GM19438 (cell line): ENCODE data around the gene CDK6.

ENCODE experiments used
- ATAC-seq: cut with Tn5 transposase; IDR thresholded peaks from one replicate; pipeline ENCODE4 v1.9.1; 2021; ENCODE audit warnings: low read depth; ENCODE audit not compliant: unreplicated experiment

The CDK6 gene

DNA sequence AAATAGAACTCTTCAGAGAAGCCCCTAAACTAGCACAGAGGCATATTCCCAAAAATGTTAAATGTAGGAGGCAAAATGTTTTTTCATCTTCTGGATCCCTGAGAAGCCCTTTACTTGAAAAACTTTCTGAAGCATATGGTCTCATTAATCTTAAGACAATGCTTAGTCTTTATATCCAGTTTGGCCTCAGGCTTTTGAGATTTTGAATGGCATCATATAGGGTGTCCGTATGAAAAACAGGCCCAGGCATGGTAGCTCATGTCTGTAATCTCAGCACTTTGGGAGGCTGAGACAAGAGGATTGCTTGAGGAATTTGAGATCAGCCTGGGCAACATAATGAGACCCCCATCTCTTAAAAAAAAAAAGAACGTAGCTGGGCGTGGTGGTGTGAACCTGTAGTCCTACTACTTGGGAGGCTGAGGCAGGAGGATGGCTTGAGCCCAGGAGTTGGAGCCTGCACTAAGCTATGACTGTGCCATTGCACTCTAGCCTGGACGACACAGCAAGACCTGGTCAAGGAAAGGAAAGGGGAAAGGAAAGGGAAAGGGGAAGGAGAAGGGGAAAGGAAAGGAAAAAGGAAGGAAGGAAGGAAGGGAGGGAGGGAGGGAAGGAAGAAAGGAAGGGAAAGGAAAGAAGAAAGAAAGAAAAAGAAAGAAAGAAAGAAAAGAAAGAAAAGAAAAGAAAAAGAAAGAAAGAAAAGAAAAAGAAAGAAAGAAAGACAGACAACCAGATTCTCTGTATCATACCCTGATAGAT, 119.4 kb downstream of the CDK6 start:
- no peak for ATAC-seq

- ATAC-seq = no peak
These were observed 120.4 kb downstream of the CDK6 start for GRCh38 chr7:92715963-92716362.

GRCh38 chr7:92714767-92715166, 121.6 kb downstream of the CDK6 start:
- no peak for ATAC-seq

- ATAC-seq = no peak
These were observed 122.1 kb downstream of the CDK6 start for GRCh38 chr7:92714280-92714679.

DNA sequence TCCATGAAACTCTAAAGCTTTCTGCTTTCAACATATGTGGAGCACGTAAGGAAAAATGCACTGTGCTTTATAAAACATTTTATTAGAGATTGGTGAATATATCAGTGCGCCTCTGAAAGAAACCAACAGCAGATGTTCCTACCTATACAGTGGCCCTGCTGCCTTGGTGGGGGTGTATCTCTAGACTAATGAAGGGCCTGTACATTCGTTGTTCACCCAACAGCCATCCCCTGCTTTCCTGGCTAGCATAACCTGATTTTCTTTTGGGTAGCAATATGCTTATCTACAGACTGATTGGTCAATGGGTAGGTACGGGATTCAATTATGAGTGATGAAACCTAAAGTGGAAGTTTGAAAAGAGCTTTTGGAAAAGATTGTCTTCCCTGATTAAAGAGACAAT, 126.5 kb downstream of the CDK6 start:
- no peak for ATAC-seq

DNA sequence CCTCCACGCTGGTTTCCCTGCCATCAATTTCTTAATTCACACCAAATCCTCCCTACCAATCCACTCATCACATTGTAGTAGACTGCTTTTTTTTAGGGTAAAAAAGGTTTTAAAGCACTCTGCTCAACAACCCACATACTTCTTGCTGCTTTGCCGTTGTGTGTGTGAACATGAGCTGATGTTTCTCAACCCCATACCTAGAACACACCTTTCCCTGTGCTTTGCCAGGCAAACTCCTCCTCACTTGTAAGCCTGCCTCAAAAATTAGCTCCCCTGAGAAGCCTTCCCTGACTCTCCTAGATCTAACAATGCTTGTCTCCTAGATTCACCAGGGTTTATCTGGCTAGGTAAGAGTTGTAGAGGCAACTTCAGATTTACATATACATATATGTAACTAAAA, 127.2 kb downstream of the CDK6 start:
- no peak for ATAC-seq

DNA sequence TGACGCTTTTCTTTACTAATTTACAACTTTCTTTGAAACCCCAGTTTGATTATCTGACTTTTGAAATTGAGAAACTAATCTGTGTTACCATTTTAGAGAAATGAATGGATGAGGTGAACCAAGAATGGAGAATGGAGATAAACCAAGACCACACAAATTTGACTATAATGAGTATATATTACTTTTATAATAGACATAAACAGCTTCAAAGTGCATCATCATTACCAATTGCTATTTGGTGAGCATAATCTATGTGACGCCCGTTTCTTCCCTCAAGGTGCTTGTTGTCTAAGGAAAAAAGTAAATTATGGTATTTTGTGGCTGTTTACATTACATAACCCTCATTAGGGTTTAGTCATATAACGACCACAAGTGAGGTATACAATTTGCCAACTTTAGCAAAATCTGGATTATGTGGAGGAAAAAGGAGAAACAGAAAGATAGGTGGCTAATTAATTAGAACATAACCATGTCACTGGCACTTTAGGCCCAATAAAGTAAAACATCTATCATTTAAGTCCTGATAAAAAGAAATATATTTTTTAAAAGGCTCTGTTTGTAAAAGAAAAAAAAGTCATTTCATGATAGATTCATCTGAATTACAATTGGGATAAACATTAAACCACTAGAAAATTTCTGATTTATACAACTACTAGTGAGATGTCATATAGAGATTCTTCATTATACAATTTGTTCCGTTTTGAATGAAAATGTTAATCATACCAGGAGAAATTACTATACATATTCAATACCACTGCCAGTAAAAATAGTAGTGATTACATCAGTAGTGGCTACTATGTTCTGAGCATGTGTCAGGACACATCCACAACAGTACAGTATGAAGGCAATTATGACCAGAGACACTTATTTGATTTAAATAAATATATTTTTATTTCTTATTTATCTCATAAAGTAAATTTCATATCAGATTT, 128.0 kb downstream of the CDK6 start:
- no peak for ATAC-seq

- ATAC-seq = no peak
These were observed 128.9 kb downstream of the CDK6 start for GRCh38 chr7:92707435-92707834.

GRCh38 chr7:92706563-92706962, 129.8 kb downstream of the CDK6 start:
- ATAC-seq = no peak

GRCh38 chr7:92705831-92706230, 130.5 kb downstream of the CDK6 start:
- ATAC-seq = no peak

GRCh38 chr7:92704858-92705257, 131.5 kb downstream of the CDK6 start:
- ATAC-seq = no peak

DNA sequence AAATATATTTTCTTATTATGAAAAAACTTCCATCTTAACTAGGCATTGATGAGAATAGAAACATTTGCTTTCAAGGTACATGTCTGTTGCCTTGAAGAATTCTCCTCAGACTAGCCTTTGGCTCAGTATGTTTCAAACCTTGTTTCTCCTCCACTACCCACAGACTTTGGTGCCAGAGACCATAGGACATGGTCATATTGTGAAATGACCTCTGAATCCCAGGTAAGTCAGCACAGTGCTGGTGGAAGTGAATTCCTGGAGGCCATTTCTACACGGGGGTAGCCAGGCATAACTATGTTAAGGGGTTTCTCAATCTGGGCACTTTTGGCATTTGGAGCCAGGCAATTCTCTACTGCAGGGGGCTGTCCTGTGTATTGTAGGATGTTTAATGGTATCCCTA, 133.8 kb downstream of the CDK6 start:
- no peak for ATAC-seq

- no peak for ATAC-seq
These were observed 136.3 kb downstream of the CDK6 start for GRCh38 chr7:92699966-92700514.

DNA sequence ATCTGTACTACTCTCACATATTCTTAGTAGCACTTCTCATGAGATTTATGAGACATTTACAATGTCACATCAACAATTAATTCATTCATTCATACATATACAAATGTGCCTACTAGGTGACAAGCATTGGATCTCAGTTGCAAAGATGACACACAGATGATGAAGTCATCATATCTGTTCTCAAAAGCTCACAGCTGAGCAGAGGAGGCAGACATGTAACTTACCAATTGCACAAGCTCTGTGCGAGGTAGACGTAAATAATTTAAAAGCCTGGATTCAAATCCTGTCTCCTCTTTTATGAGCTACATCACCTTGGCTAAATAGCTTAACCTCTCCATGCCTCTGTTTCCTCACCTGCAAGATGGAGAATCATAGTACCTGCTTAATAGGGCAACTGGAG, 136.8 kb downstream of the CDK6 start:
- ATAC-seq = no peak

- no peak for ATAC-seq
These were observed 138.0 kb downstream of the CDK6 start for GRCh38 chr7:92698237-92698841.

DNA sequence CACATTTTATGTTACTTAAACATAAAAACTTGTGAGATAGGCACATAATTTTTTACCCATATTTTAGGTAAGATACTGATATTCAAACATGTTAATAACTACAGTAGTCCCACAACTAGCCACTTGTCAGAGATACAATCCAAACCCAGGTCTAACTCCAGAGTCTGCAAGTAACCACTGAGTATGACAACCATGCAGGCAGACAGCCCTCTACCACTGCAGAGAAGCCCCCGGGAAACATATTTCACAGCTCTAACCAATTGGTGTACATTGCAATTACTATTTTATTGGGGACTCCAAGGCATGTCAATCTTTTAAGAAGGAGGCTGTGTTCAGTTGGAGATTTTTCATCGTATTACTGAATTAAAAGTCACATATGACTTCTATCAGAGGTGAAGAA, 139.0 kb downstream of the CDK6 start:
- no peak for ATAC-seq

- no peak for ATAC-seq
These were observed 139.4 kb downstream of the CDK6 start for GRCh38 chr7:92697012-92697411.

GRCh38 chr7:92696584-92696983, 139.8 kb downstream of the CDK6 start:
- ATAC-seq = no peak

DNA sequence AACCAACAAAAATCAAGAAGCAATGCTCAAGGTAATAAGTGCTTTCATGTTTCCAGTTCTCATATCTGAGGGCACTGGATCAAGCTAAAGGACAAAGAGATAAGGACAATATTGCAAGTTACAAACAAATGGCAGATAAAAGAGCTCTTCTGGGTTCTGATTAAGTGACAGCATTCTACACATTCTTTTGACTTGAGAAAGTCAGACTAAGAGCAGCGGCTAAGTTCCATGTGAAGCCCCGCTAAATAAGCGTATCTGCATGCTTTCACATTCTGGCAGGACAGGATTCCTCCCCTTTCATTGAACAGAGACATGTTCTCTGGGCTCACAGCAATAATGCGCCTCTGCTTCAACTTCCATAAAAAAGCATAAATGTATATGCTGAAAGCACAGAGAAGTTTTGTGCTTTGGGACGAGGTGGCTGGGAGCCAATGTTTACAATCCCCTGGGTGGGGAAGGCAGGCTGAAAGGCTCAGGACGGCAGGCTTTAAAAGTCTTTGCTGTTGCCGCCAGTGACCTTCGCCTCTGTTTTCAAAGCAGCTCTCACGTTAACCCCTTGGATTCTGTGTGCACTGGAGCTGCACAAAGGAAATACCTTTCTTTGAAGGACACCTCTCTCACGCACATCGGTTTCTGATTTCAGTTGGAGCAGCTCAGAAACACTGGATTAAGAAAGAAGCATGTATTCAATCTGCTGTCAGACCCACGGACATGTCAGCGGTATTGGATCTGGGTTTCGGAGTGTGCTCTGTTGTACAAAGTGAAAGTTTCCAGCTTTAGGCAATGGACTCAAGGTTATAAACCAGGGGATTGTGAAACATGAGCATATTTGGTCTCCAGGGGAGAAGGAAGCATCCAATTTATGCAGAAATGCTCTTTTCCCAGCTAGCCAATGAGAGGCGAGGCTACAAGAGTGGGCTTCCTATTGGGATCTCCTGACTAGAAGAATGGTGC, 140.8 kb downstream of the CDK6 start:
- ATAC-seq = no peak

GRCh38 chr7:92694211-92694610, 142.2 kb downstream of the CDK6 start:
- no peak for ATAC-seq
